Middle frontal gyrus (tissue), 1 donor: ENCODE results near the gene BDKRB1.

Experiments used
- DNase-seq: peaks from one replicate; pipeline ENCODE4 v3.0.0-alpha.2; 2015; ENCODE audit warnings: low spot score; ENCODE audit errors: extremely low spot score

The BDKRB1 gene

GRCh38 chr14:96279564-96279963, 23.6 kb downstream of the BDKRB1 start:
- DNase-seq: no peak

GRCh38 chr14:96280104-96280503, 24.1 kb downstream of the BDKRB1 start:
- no peak for DNase-seq

- no peak for DNase-seq
These were observed 25.5 kb downstream of the BDKRB1 start for GRCh38 chr14:96281486-96281885.

- DNase-seq: no peak
These were observed 28.0 kb downstream of the BDKRB1 start for GRCh38 chr14:96284008-96284407.

GRCh38 chr14:96284430-96284829, 28.4 kb downstream of the BDKRB1 start:
- DNase-seq: no peak

GRCh38 chr14:96285667-96286066, 29.7 kb downstream of the BDKRB1 start:
- no peak for DNase-seq

- no peak for DNase-seq
These were observed 30.2 kb downstream of the BDKRB1 start for GRCh38 chr14:96286251-96286650.

- DNase-seq: no peak
These were observed 31.8 kb downstream of the BDKRB1 start for GRCh38 chr14:96287856-96288255.

GRCh38 chr14:96294246-96294645, 38.2 kb downstream of the BDKRB1 start:
- DNase-seq: no peak

- DNase-seq: no peak
These were observed 41.0 kb downstream of the BDKRB1 start for GRCh38 chr14:96297000-96297399.

- no peak for DNase-seq
These were observed 42.0 kb downstream of the BDKRB1 start for GRCh38 chr14:96297997-96298515.

- DNase-seq: no peak
These were observed 43.4 kb downstream of the BDKRB1 start for GRCh38 chr14:96299441-96299840.

- DNase-seq: no peak
These were observed 48.0 kb downstream of the BDKRB1 start for GRCh38 chr14:96303981-96304380.

- DNase-seq: no peak
These were observed 48.9 kb downstream of the BDKRB1 start for GRCh38 chr14:96304956-96305355.

GRCh38 chr14:96307434-96307833, 51.4 kb downstream of the BDKRB1 start:
- DNase-seq: no peak

GRCh38 chr14:96309133-96309895, 53.3 kb downstream of the BDKRB1 start:
- DNase-seq: no peak

GRCh38 chr14:96309896-96310330, 53.9 kb downstream of the BDKRB1 start:
- no peak for DNase-seq

- DNase-seq: no peak
These were observed 54.9 kb downstream of the BDKRB1 start for GRCh38 chr14:96310906-96311305.
